Urinary bladder (tissue), 4 donors: Measurements from ENCODE around the gene CPEB3. TPM values are rescaled to one million over a fixed set of nuclear protein-coding genes. Genes with fewer than 3 reads are reported as not detected.
"Not testable (repeated sequence)": the region's sequence is repeated elsewhere in the genome, so short reads cannot be mapped to it uniquely, and the experiment has no call there.

Experiments used
- DNase-seq: peaks from one replicate; pipeline ENCODE4 v3.0.0-alpha.2; 2015; ENCODE audit errors: extremely low spot score
- H3K27ac ChIP-seq: one replicate; pipeline ENCODE4 v1.5.1; 2013; ENCODE audit warnings: low read depth, mild to moderate bottlenecking, moderate library complexity
- H3K36me3 ChIP-seq: one replicate; pipeline ENCODE4 v1.6.1; 2013; ENCODE audit warnings: mild to moderate bottlenecking, moderate library complexity; ENCODE audit not compliant: insufficient read depth
- H3K4me1 ChIP-seq: one replicate; pipeline ENCODE4 v1.6.1; 2013; ENCODE audit warnings: mild to moderate bottlenecking, moderate library complexity; ENCODE audit not compliant: insufficient read depth
- H3K4me3 ChIP-seq: one replicate; pipeline ENCODE4 v1.5.1; 2013; ENCODE audit warnings: low read depth, low read length
- WGBS: extraction: QIAGEN DNeasy Blood & Tissue Kit; methylation state at CpG from one replicate; pipeline ENCODE4 v1.1.7; 2013; 5-methylcytosine and 5-hydroxymethylcytosine counted together
- polyA plus RNA-seq: library from polyadenylated mRNA; stranded (reverse); fragments of 200-250 nt; gene quantifications from one replicate; pipeline ENCODE4 v1.2.3, GENCODE V29; 2013
- total RNA-seq: library from RNA; depleted of rRNA; stranded (reverse); fragments of >200 nt; gene quantifications from one replicate; pipeline ENCODE4 v1.2.3, GENCODE V29; 2014
- donor health status: healthy with polysubstance abuse.
- donor health status: healthy.

The CPEB3 gene
- total and polyA plus RNA-seq, 2 donors, result 2.3 to 7.4 TPM

DNA sequence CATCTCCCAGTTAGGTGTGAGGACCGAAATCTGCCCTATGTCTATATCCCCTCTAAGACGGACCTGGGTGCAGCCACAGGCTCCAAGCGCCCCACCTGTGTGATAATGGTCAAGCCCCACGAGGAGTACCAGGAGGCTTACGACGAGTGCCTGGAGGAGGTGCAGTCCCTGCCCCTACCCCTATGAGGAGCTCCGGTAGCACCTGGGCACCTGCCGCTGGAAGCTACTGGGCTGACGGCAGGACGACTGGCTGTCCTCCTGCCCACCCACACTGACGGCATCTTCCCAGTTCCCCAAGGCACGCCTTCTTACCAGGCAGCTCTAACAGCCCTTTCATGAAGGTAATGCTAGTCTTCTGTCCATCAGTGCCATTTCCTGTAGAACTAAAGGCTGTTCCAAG, 74.3 kb downstream of the CPEB3 start:
- H3K4me3 ChIP-seq, H3K4me1 ChIP-seq: not testable (repeated sequence)

DNA sequence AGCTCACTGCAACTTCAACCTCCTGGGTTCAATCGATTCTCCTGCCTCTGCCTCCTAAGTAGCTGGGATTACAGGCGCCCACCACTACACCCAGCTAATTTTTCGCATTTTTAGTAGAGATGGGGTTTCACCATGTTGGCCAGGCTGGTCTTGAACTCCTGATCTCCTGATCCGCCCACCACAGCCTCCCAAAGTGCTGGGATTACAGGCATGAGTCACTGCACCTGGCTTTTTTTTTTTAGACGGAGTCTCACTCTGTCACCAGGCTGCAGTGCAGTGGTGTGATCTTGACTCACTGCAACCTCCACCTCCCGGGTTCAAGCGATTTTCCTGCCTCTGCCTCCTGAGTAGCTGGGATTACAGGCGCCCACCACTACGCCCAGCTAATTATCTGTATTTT, 75.7 kb downstream of the CPEB3 start:
- WGBS, result 98% methylated on average over 9 of the region's 9 CpGs
- H3K4me3 ChIP-seq, H3K27ac ChIP-seq, DNase-seq, H3K4me1 ChIP-seq, H3K36me3 ChIP-seq: not testable (repeated sequence)

More for the DNA sequence above, 74.3 kb downstream of the CPEB3 start:
- H3K36me3 ChIP-seq, H3K27ac ChIP-seq, DNase-seq: not testable (repeated sequence)
- WGBS, result 91% methylated on average over 12 of the region's 12 CpGs

GRCh38 chr10:92213049-92213448, 77.8 kb downstream of the CPEB3 start:
- H3K4me1 ChIP-seq, result no peaks in the 10 kb centered on the region
- WGBS, result 85% methylated on average over 2 of the region's 2 CpGs
- no peak overlapping the region for H3K27ac ChIP-seq
- no peak overlapping the region for H3K4me3 ChIP-seq
- no peaks in the 10 kb centered on the region for H3K36me3 ChIP-seq
- no peak for DNase-seq

DNA sequence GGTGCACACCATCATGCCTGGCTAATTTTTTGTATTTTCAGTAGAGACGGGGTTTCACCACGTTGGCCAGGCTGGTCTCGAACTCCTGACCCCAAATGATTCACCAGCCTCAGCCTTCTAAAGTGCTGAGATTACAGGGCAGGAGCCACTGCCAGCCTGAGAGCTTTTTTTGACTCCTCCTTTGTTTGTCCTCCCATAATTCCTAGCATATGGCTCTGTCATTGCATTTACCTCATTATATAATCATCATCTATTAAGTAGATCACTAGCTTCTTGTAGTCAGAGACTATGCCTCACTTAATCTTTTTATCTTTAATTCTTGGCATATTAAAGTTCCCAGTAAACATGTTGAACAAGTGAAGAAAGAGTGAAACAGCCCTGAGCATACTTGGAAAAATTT, 82.1 kb downstream of the CPEB3 start:
- no peak for DNase-seq
- 47% methylated on average over 3 of the region's 3 CpGs for WGBS
- H3K4me3 ChIP-seq, result no peak overlapping the region
- no peak overlapping the region for H3K27ac ChIP-seq
- H3K36me3 ChIP-seq, result no peaks in the 10 kb centered on the region
- no peaks in the 10 kb centered on the region for H3K4me1 ChIP-seq

- DNase-seq, result no peak
- H3K4me1 ChIP-seq, result no peaks in the 10 kb centered on the region
- H3K4me3 ChIP-seq, result no peak overlapping the region
- H3K27ac ChIP-seq, result no peak overlapping the region
- no peaks in the 10 kb centered on the region for H3K36me3 ChIP-seq
Observed at GRCh38 chr10:92208157-92208720, 82.6 kb downstream of the CPEB3 start.

- H3K4me1 ChIP-seq, result no peaks in the 10 kb centered on the region
- no peaks in the 10 kb centered on the region for H3K36me3 ChIP-seq
- no peak for DNase-seq
- WGBS, result 83% methylated on average over 1 of the region's 1 CpG
- no peak overlapping the region for H3K4me3 ChIP-seq
- no peak overlapping the region for H3K27ac ChIP-seq
Observed at GRCh38 chr10:92207061-92207460, 83.8 kb downstream of the CPEB3 start.

- no peak for DNase-seq
- H3K36me3 ChIP-seq, result no peaks in the 10 kb centered on the region
- no peaks in the 10 kb centered on the region for H3K4me1 ChIP-seq
- 88% methylated on average over 6 of the region's 6 CpGs for WGBS
- no peak overlapping the region for H3K4me3 ChIP-seq
- no peak overlapping the region for H3K27ac ChIP-seq
Observed at GRCh38 chr10:92203919-92204623, 86.8 kb downstream of the CPEB3 start.

DNA sequence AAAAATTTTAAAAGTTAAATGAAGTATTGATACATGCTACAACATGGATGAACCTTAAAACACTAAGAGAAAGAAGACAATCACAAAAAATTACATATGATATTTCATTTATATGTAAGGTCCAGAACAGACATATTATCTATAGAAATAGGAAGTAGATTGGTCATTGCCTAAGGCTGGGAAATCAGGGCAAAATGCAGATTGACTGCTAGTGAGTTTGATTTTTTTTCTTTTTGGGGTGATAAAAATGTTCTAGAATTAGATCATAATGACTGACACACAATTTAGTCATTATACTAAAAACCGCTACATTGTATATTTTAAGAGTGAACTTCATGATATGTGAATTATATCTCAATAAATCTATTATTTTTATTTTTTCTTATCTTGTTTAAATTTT, 88.3 kb downstream of the CPEB3 start:
- H3K36me3 ChIP-seq, result no peaks in the 10 kb centered on the region
- no peak overlapping the region for H3K27ac ChIP-seq
- no peak for DNase-seq
- WGBS, result 100% methylated on average over 1 of the region's 1 CpG
- H3K4me3 ChIP-seq, result no peak overlapping the region
- H3K4me1 ChIP-seq, result no peaks in the 10 kb centered on the region

GRCh38 chr10:92200564-92200963, 90.3 kb downstream of the CPEB3 start:
- DNase-seq, result no peak
- Histone ChIP-seq H3K27ac (no peak overlapping the region), H3K4me3 (no peak overlapping the region), H3K4me1 (no peaks in the 10 kb centered on the region), H3K36me3 (no peaks in the 10 kb centered on the region)
- WGBS, result 31% methylated on average over 1 of the region's 1 CpG

DNA sequence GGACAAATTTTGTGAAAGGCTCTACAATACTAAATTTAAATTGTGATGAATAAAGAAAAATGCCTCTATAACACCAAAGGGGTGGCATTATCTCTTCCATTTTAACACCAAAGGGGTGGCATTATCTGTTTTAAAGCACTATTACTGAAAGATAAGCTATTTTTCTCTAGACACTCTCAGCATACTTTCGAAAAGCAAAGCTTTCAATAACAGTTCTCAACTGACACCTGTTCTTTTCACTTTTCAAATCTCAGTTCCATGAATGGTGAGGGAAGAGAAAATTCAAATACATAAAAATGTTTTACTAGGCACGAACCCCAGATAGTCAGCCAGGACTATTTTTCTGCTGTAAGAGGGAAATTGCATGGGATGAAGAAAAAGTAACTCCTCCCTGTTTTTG, 103.8 kb downstream of the CPEB3 start:
- no peaks in the 10 kb centered on the region for H3K4me1 ChIP-seq
- no peak overlapping the region for H3K4me3 ChIP-seq
- WGBS, result 88% methylated on average over 2 of the region's 2 CpGs
- DNase-seq, result no peak
- no peaks in the 10 kb centered on the region for H3K36me3 ChIP-seq
- H3K27ac ChIP-seq, result no peak overlapping the region

GRCh38 chr10:92184977-92185376, 105.9 kb downstream of the CPEB3 start:
- WGBS, result 94% methylated on average over 3 of the region's 3 CpGs

GRCh38 chr10:92183199-92183598, 107.7 kb downstream of the CPEB3 start:
- 95% methylated on average over 4 of the region's 4 CpGs for WGBS
- no peak overlapping the region for H3K27ac ChIP-seq
- DNase-seq, result no peak

More at GRCh38 chr10:92184977-92185376, 105.9 kb downstream of the CPEB3 start:
- Histone ChIP-seq H3K4me3 (no peak overlapping the region), H3K4me1 (no peaks in the 10 kb centered on the region), H3K27ac (no peak overlapping the region), H3K36me3 (no peaks in the 10 kb centered on the region)
- DNase-seq, result no peak

GRCh38 chr10:92181575-92181974, 109.3 kb downstream of the CPEB3 start:
- H3K27ac ChIP-seq, result no peak overlapping the region
- no peaks in the 10 kb centered on the region for H3K4me1 ChIP-seq
- WGBS, result 23% methylated on average over 2 of the region's 2 CpGs
- DNase-seq, result no peak
- H3K4me3 ChIP-seq, result no peak overlapping the region
- no peaks in the 10 kb centered on the region for H3K36me3 ChIP-seq

More at GRCh38 chr10:92183199-92183598, 107.7 kb downstream of the CPEB3 start:
- Histone ChIP-seq H3K36me3 (no peaks in the 10 kb centered on the region), H3K4me1 (no peaks in the 10 kb centered on the region), H3K4me3 (no peak overlapping the region)

GRCh38 chr10:92180399-92180798, 110.5 kb downstream of the CPEB3 start:
- Histone ChIP-seq H3K4me1 (no peaks in the 10 kb centered on the region), H3K27ac (no peak overlapping the region), H3K4me3 (no peak overlapping the region), H3K36me3 (no peaks in the 10 kb centered on the region)
- no peak for DNase-seq
- 31% methylated on average over 1 of the region's 1 CpG for WGBS
